Fibroblast of pulmonary artery (primary cell): ENCODE measurements around the gene ERC2.

Experiments
- DNase-seq: peaks from one replicate; pipeline ENCODE4 v3.0.0-alpha.2; 2010; ENCODE audit warnings: low read depth
- H3K4me3 ChIP-seq: replicated peaks from 2 replicates; pipeline ENCODE4 v1.5.1; 2011; ENCODE audit warnings: low read depth, mild to moderate bottlenecking, control low read depth, low read length, moderate library complexity
- CTCF ChIP-seq: IDR thresholded peaks from 2 replicates; pipeline ENCODE4 v1.5.1; 2011; ENCODE audit warnings: mild to moderate bottlenecking, control low read depth, low read length, inconsistent platforms; ENCODE audit errors: missing control alignments

ERC2 gene

DNA sequence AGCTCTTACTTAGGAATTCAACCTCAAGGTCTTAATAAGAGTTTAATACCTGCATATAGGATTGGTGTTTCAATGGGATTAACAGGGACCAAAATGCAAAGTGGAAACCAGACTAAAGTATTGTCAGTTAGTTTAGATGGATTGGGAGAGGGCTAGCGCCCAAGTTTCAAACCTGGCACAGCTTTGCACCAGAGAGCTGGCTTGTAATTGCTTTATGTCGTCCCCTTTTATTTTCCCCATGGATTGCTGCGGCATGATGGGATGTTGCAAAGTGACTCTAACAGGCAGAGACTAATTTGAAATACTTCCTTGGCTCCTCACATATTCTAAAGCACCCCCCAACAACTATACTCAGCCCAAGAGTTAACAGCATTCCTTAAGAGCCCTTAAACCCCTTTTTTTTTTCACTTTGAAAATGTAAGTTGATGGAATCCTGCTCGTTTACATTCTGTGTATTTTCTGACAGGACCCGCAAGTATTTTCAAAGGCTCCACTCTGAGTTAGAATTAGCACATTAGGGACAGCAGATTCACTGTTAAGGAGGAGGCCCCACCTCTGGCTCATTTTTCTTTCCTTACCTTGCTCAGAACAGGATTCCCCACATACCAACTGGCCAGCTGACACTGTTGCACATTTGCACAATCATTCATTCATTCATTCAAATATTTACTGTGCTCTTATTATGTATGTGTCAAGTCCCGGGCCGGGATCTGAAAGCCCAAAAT is 214.2 kb downstream of the ERC2 start:
- no peak for DNase-seq
- H3K4me3 ChIP-seq = no peak overlapping the region
- TF ChIP-seq CTCF = no peak

GRCh38 chr3:56251343-56251945 is 216.8 kb downstream of the ERC2 start:
- peak; percentile 84 for DNase-seq
- H3K4me3 ChIP-seq = no peak overlapping the region
- TF ChIP-seq CTCF = peak; percentile 80

DNA sequence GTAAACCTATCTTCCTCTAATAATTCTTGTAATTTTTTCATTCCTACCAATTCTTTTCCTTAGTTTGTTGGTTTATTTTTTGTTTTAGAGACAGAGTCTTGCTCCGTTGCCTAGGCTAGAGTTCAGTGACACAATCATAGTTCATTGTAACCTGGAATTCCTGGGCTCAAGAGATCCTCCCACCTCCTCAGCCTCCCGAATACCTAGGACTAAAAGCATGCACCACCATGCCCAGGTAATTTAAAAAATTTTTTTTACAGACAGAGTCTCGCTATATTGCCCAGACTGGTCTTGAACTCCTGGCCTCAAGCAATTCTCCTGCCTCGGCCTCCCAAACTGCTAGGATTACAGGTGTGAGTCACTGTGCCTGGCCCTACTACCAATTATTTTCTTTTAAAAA is 220.2 kb downstream of the ERC2 start:
- no peak overlapping the region for H3K4me3 ChIP-seq
- TF ChIP-seq CTCF = no peak
- DNase-seq = no peak

DNA sequence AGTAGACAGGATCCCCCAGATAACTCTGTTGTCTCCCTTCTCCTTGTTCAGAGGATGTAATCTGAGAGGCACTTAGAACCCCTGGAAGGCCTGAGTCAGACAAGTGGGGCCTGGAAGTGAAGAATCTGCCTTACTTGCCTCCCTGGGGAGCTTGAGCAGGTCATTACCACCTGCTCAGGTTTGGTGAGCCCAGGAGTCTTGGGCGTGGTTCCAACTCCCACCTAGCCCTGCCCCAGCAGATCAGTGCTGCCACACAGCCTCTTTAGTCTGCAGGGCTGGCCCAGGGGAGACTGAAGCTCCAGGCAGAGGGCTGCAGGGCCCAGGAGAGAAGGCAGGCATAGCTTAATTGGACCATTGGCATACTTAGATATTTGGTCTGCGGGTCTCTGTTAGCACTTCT is 230.0 kb downstream of the ERC2 start:
- no peak for DNase-seq
- no peak for TF ChIP-seq CTCF
- no peak overlapping the region for H3K4me3 ChIP-seq

DNA sequence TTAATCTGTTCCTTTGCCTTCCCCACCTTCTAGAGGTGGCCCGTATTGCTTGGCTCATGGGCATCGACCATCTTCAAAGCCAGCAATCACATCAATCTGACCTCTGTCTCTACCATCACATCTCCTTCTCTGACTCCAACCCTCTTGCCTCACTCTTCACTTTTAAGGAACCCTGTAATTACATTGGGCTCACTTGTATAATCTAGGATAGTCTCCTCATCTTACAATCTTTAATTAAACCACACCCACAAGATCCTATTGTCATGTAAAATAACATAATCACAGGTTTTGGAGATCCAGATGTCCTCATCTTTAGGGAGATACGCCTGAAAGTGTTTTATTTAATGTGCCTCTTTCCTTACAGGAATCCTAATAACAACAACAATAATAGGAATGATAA is 234.5 kb downstream of the ERC2 start:
- TF ChIP-seq CTCF = no peak
- no peak for DNase-seq
- H3K4me3 ChIP-seq = no peak overlapping the region

DNA sequence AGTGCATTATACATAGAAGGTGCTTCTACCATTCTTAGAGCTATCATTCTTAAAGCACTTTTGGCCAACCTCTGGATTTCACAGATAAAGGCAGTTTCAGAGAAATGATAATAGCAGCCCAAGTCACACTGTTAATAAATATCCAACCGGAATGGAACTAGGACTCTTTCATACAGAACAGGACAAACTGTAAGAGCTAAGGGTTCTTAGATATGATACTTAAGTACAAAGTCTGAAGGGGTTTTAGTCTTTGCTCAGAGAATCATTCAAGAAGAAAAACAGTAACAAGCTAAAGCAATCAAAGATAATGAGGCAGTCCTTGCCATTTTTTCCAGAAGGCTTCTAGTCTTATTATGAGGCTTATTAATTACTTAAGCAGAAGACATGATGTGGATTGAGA is 239.0 kb downstream of the ERC2 start:
- no peak for TF ChIP-seq CTCF
- DNase-seq = no peak

GRCh38 chr3:56222866-56223265 is 245.4 kb downstream of the ERC2 start:
- H3K4me3 ChIP-seq = no peak overlapping the region
- no peak for DNase-seq
- no peak for TF ChIP-seq CTCF

More for the DNA sequence above, 239.0 kb downstream of the ERC2 start:
- no peak overlapping the region for H3K4me3 ChIP-seq
